CD4-positive, alpha-beta T cell (primary cell): ENCODE data around the gene VPS37C. TPM values are rescaled to one million over a fixed set of nuclear protein-coding genes. Genes with fewer than 3 reads are reported as not detected.

Experiments
- ATAC-seq: fragments of 200-7000 bp; cut with Tn5 transposase; one replicate; pipeline ENCODE4 v1.10.0; 2022; ENCODE audit warnings: mild to moderate bottlenecking; ENCODE audit not compliant: poor library complexity
- CTCF ChIA-PET: fragments of 350-600 bp; sonication (Branson Sonifier 250); formaldehyde crosslinking; loops from one replicate; lab custom pipeline; 2021; ENCODE audit warnings: antibody characterized with exemption, inconsistent platforms; lab: Charles Lee
- POLR2A ChIA-PET: fragments of 350-600 bp; sonication (Branson Sonifier 250); formaldehyde crosslinking; loops from one replicate; lab custom pipeline; 2021; ENCODE audit warnings: antibody characterized with exemption, inconsistent platforms; lab: Charles Lee
- DNase-seq, 14 experiments: peaks; one replicate each; pipeline ENCODE4 v3.0.0-alpha.2; 2013 to 2020; ENCODE audit warnings: mixed read lengths in 2 of 14
- H3K27ac ChIP-seq, 2 donors: one replicate each; pipeline versions ENCODE4 v1.5.1 to v1.7.0; 2013; ENCODE audit warnings: low read length in 2 of 2, low read depth in 1 of 2, mild to moderate bottlenecking in 1 of 2
- H3K27me3 ChIP-seq, 2 experiments: 1 replicate in 1 of 2; 2 replicates in 1 of 2; pipeline versions ENCODE4 v1.6.1 to v1.7.0; 2013; ENCODE audit warnings: low read length in 2 of 2, control low read depth in 1 of 2, mild to moderate bottlenecking in 1 of 2, moderate library complexity in 1 of 2; ENCODE audit not compliant: insufficient read depth in 2 of 2, control insufficient read depth in 1 of 2
- H3K36me3 ChIP-seq: one replicate; pipeline ENCODE4 v1.6.1; 2013; ENCODE audit warnings: low read length, control low read depth; ENCODE audit not compliant: insufficient read depth
- H3K4me1 ChIP-seq: one replicate; pipeline ENCODE4 v1.6.1; 2013; ENCODE audit warnings: low read length, control low read depth; ENCODE audit not compliant: insufficient read depth
- H3K4me3 ChIP-seq: one replicate; pipeline ENCODE4 v1.5.1; 2013; ENCODE audit warnings: mild to moderate bottlenecking, low read length, moderate library complexity
- H3K9me3 ChIP-seq, 2 experiments: 1 replicate in 1 of 2; 2 replicates in 1 of 2; pipeline versions ENCODE4 v1.6.1 to v1.7.0; 2013; ENCODE audit warnings: low read length in 2 of 2, mild to moderate bottlenecking in 2 of 2, control low read depth in 1 of 2, moderate library complexity in 1 of 2; ENCODE audit not compliant: control insufficient read depth in 1 of 2, insufficient read depth in 1 of 2
- H3K27ac Mint-ChIP-seq: one replicate; pipeline ENCODE4 v1.8.0; 2020; ENCODE audit warnings: mixed read lengths
- H3K27me3 Mint-ChIP-seq: one replicate; pipeline ENCODE4 v1.8.0; 2021; ENCODE audit warnings: mixed read lengths
- H3K36me3 Mint-ChIP-seq: one replicate; pipeline ENCODE4 v1.8.0; 2021; ENCODE audit warnings: low read depth, mixed read lengths
- H3K4me1 Mint-ChIP-seq: one replicate; pipeline ENCODE4 v1.8.0; 2021; ENCODE audit warnings: low read depth, mixed read lengths
- H3K4me3 Mint-ChIP-seq: one replicate; pipeline ENCODE4 v1.8.0; 2020; ENCODE audit warnings: mild to moderate bottlenecking, mixed read lengths
- H3K9me3 Mint-ChIP-seq: one replicate; pipeline ENCODE4 v1.8.0; 2020; ENCODE audit warnings: mixed read lengths
- intact Hi-C, 2 experiments: fragments of 100-400 bp; cut with DNase I in 1 of 2; cut with micrococcal nuclease in 1 of 2; formaldehyde crosslinking; loops; one replicate each; pipeline versions ENCODE4 v1.15.1 to v1.9.0; 2023 to 2025; cut with DNase I, micrococcal nuclease
- total RNA-seq, 174 experiments: library from RNA in 2 of 174; stranded (reverse) in 2 of 174; gene quantifications; one replicate each; pipeline ENCODE4 v1.2.3 and lab custom pipeline; 2021 to 2026
- TF ChIP-seq, protein P1 (sequence below): fragments of 200-600 bp; IDR thresholded peaks from one replicate; pipeline ENCODE4 v1.8.0; 2022; ENCODE audit warnings: antibody characterized with exemption, mild to moderate bottlenecking

VPS37C gene
- total RNA-seq, 2 experiments from 2014 or later, result 1.8 to 2.0 TPM

- peaks cover 98% of the 10 kb centered on the region for H3K36me3 ChIP-seq
- ChIA-PET CTCF (interaction anchor here (0.8 to 3.0 kb wide), 5 partner anchors 8 to 151 kb away, joined by 3 to 11 read pairs (median 3); no protein-coding TSS in a partner anchor), POLR2A (interaction anchor here (0.6 to 5.2 kb wide), 22 partner anchors 8 to 208 kb away, joined by 3 to 48 read pairs (median 5); partner anchors contain the start of genes CD5, CD6 and TMEM109)
- Mint-ChIP-seq H3K27ac (peak overlapping the region; percentile 95), H3K27me3 (no peaks in the 10 kb centered on the region), H3K4me1 (peaks cover 70% of the 10 kb centered on the region), H3K36me3 (peaks cover 100% of the 10 kb centered on the region), H3K9me3 (no peaks in the 10 kb centered on the region), H3K4me3 (peak overlapping the region; percentile 87)
- no peak for DNase-seq
- H3K9me3 ChIP-seq, result no peaks in the 10 kb centered on the region
- H3K4me1 ChIP-seq, result peaks cover 61% of the 10 kb centered on the region
- H3K27ac ChIP-seq, result peak overlapping the region; percentile 64 to 74
- intact Hi-C loops, result no loop called here
- H3K4me3 ChIP-seq, result no peak overlapping the region
- H3K27me3 ChIP-seq, result no peaks in the 10 kb centered on the region
- TF ChIP-seq, protein P1, sequence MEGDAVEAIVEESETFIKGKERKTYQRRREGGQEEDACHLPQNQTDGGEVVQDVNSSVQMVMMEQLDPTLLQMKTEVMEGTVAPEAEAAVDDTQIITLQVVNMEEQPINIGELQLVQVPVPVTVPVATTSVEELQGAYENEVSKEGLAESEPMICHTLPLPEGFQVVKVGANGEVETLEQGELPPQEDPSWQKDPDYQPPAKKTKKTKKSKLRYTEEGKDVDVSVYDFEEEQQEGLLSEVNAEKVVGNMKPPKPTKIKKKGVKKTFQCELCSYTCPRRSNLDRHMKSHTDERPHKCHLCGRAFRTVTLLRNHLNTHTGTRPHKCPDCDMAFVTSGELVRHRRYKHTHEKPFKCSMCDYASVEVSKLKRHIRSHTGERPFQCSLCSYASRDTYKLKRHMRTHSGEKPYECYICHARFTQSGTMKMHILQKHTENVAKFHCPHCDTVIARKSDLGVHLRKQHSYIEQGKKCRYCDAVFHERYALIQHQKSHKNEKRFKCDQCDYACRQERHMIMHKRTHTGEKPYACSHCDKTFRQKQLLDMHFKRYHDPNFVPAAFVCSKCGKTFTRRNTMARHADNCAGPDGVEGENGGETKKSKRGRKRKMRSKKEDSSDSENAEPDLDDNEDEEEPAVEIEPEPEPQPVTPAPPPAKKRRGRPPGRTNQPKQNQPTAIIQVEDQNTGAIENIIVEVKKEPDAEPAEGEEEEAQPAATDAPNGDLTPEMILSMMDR, result no peak
- ATAC-seq, result no peak
Measured at GRCh38 chr11:61121192-61121831, 39.9 kb downstream of the VPS37C start.

DNA sequence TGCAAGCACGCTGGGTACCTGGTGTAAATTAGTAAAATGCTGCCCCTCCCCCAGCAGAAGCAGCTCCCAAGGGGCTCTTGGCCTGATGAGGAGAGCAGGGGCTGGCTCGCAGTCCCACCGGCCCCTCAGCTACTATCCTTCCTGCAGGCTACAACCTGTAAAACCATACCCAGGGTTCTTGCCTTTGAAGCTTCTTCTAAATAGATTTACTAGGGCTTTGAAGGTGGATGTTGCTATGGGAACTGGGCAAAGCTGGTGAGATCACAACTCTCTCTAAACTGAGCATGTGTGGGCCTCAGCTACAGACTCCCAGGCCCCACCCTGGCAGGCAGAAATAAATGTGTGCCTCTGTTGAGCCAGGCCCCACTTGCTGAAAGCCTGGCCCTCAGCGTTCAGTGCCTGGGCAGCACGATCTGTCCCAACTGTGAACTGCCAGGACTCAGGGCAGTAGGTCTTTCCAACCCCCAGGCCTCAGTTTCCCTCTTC lies 40.5 kb downstream of the VPS37C start:
- Histone ChIP-seq H3K27me3 (no peaks in the 10 kb centered on the region), H3K4me3 (no peak overlapping the region), H3K36me3 (peaks cover 98% of the 10 kb centered on the region), H3K4me1 (peaks cover 67% of the 10 kb centered on the region), H3K9me3 (no peaks in the 10 kb centered on the region), H3K27ac (peak overlapping the region; percentile 64 to 74)
- POLR2A ChIA-PET, result interaction anchor here (0.6 to 5.2 kb wide), 23 partner anchors 9 to 207 kb away, joined by 3 to 48 read pairs (median 4); partner anchors contain the start of genes CD5, CD6 and TMEM109
- peak overlapping the region; percentile 95 for H3K27ac Mint-ChIP-seq
- no peaks in the 10 kb centered on the region for H3K9me3 Mint-ChIP-seq
- CTCF ChIA-PET, result interaction anchor here (0.8 to 3.0 kb wide), 5 partner anchors 8 to 151 kb away, joined by 3 to 11 read pairs (median 3); no protein-coding TSS in a partner anchor
- intact Hi-C loops, result no loop called here
- peaks cover 100% of the 10 kb centered on the region for H3K36me3 Mint-ChIP-seq
- no peaks in the 10 kb centered on the region for H3K27me3 Mint-ChIP-seq
- H3K4me3 Mint-ChIP-seq, result peak overlapping the region; percentile 87
- peak; percentile 86 for ATAC-seq
- H3K4me1 Mint-ChIP-seq, result peaks cover 72% of the 10 kb centered on the region
- TF ChIP-seq, protein P1, result no peak
- peak; percentile 43 to 92 (median 52) for DNase-seq

DNA sequence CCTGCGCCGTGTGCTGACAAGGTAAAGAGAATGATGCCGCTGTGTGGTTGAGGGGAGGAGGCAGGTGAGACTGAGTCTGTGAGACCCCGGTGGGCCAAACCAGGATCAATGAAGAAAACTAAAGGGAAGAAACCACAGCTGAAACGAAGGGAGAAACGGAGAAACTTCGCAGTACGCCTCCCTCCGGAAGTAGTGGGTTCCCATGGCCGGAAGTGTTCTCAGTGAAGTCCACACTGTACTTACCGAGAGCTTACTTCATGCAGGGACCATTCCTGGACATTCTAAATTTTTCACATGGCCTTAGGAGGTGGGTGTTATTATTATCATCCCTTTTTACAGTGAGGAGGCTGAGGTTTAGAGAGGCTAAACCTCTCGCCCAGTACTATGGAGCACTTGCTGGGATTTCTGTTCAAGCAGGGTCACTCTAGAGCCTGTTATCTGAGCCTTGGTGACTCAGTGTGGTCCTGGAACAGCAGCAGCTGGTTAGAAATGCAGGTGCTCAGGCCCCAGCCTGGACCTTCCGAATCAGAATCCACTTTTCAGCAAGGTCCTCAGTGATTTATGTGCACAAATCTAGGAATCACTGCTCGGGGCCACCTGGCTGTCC lies 41.0 kb downstream of the VPS37C start:
- H3K4me3 ChIP-seq, result peak overlapping the region; percentile 12
- peak in 2 of 14 experiments; percentile 45 to 49 for DNase-seq
- ChIA-PET POLR2A (interaction anchor here (0.6 to 5.2 kb wide), 19 partner anchors 9 to 206 kb away, joined by 3 to 48 read pairs (median 8); partner anchors contain the start of genes CD5, CD6 and TMEM109), CTCF (interaction anchor here (0.7 to 3.0 kb wide), 6 partner anchors 9 to 150 kb away, joined by 3 to 11 read pairs (median 4); no protein-coding TSS in a partner anchor)
- Mint-ChIP-seq H3K36me3 (peaks cover 100% of the 10 kb centered on the region), H3K27me3 (no peaks in the 10 kb centered on the region), H3K4me1 (peaks cover 76% of the 10 kb centered on the region), H3K9me3 (no peaks in the 10 kb centered on the region), H3K27ac (peak overlapping the region; percentile 95), H3K4me3 (peak overlapping the region; percentile 87)
- intact Hi-C loops, result no loop called here
- H3K9me3 ChIP-seq, result no peaks in the 10 kb centered on the region
- TF ChIP-seq, protein P1, result no peak
- peaks cover 72% of the 10 kb centered on the region for H3K4me1 ChIP-seq
- ATAC-seq, result peak; percentile 8
- H3K36me3 ChIP-seq, result peaks cover 98% of the 10 kb centered on the region
- peak overlapping the region; percentile 64 to 74 for H3K27ac ChIP-seq
- H3K27me3 ChIP-seq, result no peaks in the 10 kb centered on the region
